Measurements from ENCODE around the gene EXOC6.

Gene EXOC6

GRCh38 chr10:93015722-93016121 lies 167.4 kb downstream of the EXOC6 start:
- H3K4me2 ChIP-seq = no peak overlapping the region
- no peak overlapping the region for H3K4me3 ChIP-seq (IDR thresholded peaks at IDR 0.05; ENCODE audit: insufficient read depth, low read depth, low read length)
- H3K27me3 ChIP-seq (ENCODE audit: insufficient read depth, low read depth) = no peaks in the 10 kb centered on the region
- no peaks in the 10 kb centered on the region for H3K36me3 ChIP-seq (ENCODE audit: insufficient read depth)
- no peaks in the 10 kb centered on the region for H3K79me2 ChIP-seq (ENCODE audit: insufficient read depth, low read depth)
- H3K27ac ChIP-seq = no peak overlapping the region
- H3K4me1 ChIP-seq (ENCODE audit: low read depth, poor library complexity, severe bottlenecking) = no peaks in the 10 kb centered on the region
- H4K20me1 ChIP-seq (ENCODE audit: insufficient read depth) = no peaks in the 10 kb centered on the region
- TF ChIP-seq CTCF (conservative IDR thresholded peaks at IDR 0.05; ENCODE audit: low read depth, low read length) = no peak
- H2AFZ ChIP-seq (ENCODE audit: low read depth) = no peak overlapping the region
- no peak overlapping the region for H3K9ac ChIP-seq

- Histone ChIP-seq H2AFZ (ENCODE audit: low read depth) (no peak overlapping the region), H3K4me1 (ENCODE audit: low read depth, poor library complexity, severe bottlenecking) (peaks cover 7% of the 10 kb centered on the region), H3K9ac (no peak overlapping the region), H3K27me3 (ENCODE audit: insufficient read depth, low read depth) (no peaks in the 10 kb centered on the region), H3K36me3 (ENCODE audit: insufficient read depth) (no peaks in the 10 kb centered on the region), H4K20me1 (ENCODE audit: insufficient read depth) (no peaks in the 10 kb centered on the region), H3K27ac (no peak overlapping the region), H3K4me2 (no peak overlapping the region), H3K79me2 (ENCODE audit: insufficient read depth, low read depth) (no peaks in the 10 kb centered on the region), H3K4me3 (IDR thresholded peaks at IDR 0.05; ENCODE audit: insufficient read depth, low read depth, low read length) (no peak overlapping the region)
- no peak for TF ChIP-seq CTCF (conservative IDR thresholded peaks at IDR 0.05; ENCODE audit: low read depth, low read length)
Measured at GRCh38 chr10:93023013-93023650, 174.8 kb downstream of the EXOC6 start.

GRCh38 chr10:93026072-93026471 lies 177.8 kb downstream of the EXOC6 start:
- Histone ChIP-seq H3K79me2 (ENCODE audit: insufficient read depth, low read depth) (no peaks in the 10 kb centered on the region), H3K4me1 (ENCODE audit: low read depth, poor library complexity, severe bottlenecking) (peaks cover 18% of the 10 kb centered on the region), H3K27ac (no peak overlapping the region)

GRCh38 chr10:93027508-93027907 lies 179.2 kb downstream of the EXOC6 start:
- Histone ChIP-seq H3K4me2 (no peak overlapping the region), H3K36me3 (ENCODE audit: insufficient read depth) (no peaks in the 10 kb centered on the region), H3K27ac (no peak overlapping the region), H3K27me3 (ENCODE audit: insufficient read depth, low read depth) (no peaks in the 10 kb centered on the region), H3K4me1 (ENCODE audit: low read depth, poor library complexity, severe bottlenecking) (peaks cover 32% of the 10 kb centered on the region), H2AFZ (ENCODE audit: low read depth) (no peak overlapping the region), H3K9ac (no peak overlapping the region), H3K4me3 (IDR thresholded peaks at IDR 0.05; ENCODE audit: insufficient read depth, low read depth, low read length) (no peak overlapping the region), H3K79me2 (ENCODE audit: insufficient read depth, low read depth) (no peaks in the 10 kb centered on the region), H4K20me1 (ENCODE audit: insufficient read depth) (no peaks in the 10 kb centered on the region)
- no peak for TF ChIP-seq CTCF (conservative IDR thresholded peaks at IDR 0.05; ENCODE audit: low read depth, low read length)

More at GRCh38 chr10:93026072-93026471, 177.8 kb downstream of the EXOC6 start:
- H4K20me1 ChIP-seq (ENCODE audit: insufficient read depth) = no peaks in the 10 kb centered on the region
- H2AFZ ChIP-seq (ENCODE audit: low read depth) = no peak overlapping the region
- no peaks in the 10 kb centered on the region for H3K27me3 ChIP-seq (ENCODE audit: insufficient read depth, low read depth)
- no peak overlapping the region; the same call in 1 of the 2 replicates for H3K9ac ChIP-seq
- no peak overlapping the region for H3K4me2 ChIP-seq
- no peaks in the 10 kb centered on the region for H3K36me3 ChIP-seq (ENCODE audit: insufficient read depth)
- TF ChIP-seq CTCF (conservative IDR thresholded peaks at IDR 0.05; ENCODE audit: low read depth, low read length) = no peak
- no peak overlapping the region for H3K4me3 ChIP-seq (IDR thresholded peaks at IDR 0.05; ENCODE audit: insufficient read depth, low read depth, low read length)

All from KMS-11 (cell line).